ENCODE data around the gene FAM228B. TPM values are rescaled to one million over a fixed set of nuclear protein-coding genes. Genes with fewer than 3 reads are reported as not detected.

FAM228B gene
- polyA plus RNA-seq, 1 donor (not counting 4 experiments of a cell fraction or from before 2014, with no cell fraction given), result 2.0 TPM

DNA sequence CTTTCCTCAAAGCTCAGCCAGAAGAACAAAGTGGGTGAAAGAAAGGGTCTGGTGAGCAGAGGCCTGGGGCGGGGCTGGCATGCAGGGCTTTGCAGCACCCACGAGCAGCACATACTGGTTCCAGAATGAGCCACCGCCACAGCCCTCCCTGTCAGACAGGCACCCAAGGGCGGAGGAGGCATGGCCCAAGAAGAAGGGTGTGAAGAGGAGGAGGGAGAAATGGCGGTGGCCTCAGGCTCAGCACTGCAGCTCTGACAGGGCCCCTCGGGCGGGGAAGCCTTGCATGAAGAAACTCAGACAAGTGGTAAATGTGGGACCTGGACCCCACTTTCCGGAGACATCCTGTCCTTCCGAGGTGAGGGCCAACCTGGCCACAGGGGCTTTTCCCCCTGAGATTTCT, 67.2 kb downstream of the FAM228B start:
- Histone ChIP-seq H4K20me1 (ENCODE audit: control insufficient read depth, extremely low read depth, insufficient read depth, low read length) (no peaks in the 10 kb centered on the region), H3K9ac (ENCODE audit: control insufficient read depth, extremely low read depth, insufficient read depth, low read length) (no peak overlapping the region), H3K27me3 (ENCODE audit: control insufficient read depth, extremely low read depth, insufficient read depth, low read length) (peaks cover 14% of the 10 kb centered on the region), H3K36me3 (ENCODE audit: control insufficient read depth in 2 of 2, extremely low read depth in 1 of 2, insufficient read depth in 2 of 2, low read length in 2 of 2) (no peaks in the 10 kb centered on the region), H3K9me1 (ENCODE audit: control insufficient read depth, extremely low read depth, insufficient read depth, low read length) (no peaks in the 10 kb centered on the region), H3K79me2 (ENCODE audit: control insufficient read depth, insufficient read depth, low read length) (no peaks in the 10 kb centered on the region), H3K4me3 (ENCODE audit: control insufficient read depth in 2 of 3, extremely low read depth in 1 of 3, insufficient read depth in 2 of 3, low read depth in 1 of 3, low read length in 3 of 3) (no peak overlapping the region), H3K9me3 (ENCODE audit: control insufficient read depth, low read depth, low read length) (no peaks in the 10 kb centered on the region), H3K4me2 (ENCODE audit: control insufficient read depth, extremely low read depth, insufficient read depth, low read depth, low read length) (no peak overlapping the region), H3K4me1 (ENCODE audit: control insufficient read depth, extremely low read depth, insufficient read depth, low read length) (peaks cover 3% of the 10 kb centered on the region), H2AFZ (ENCODE audit: control insufficient read depth, low read length) (no peak overlapping the region), H3K27ac (ENCODE audit: control insufficient read depth, insufficient read depth, low read length) (no peak overlapping the region)
- no peak for TF ChIP-seq EZH2 (IDR thresholded peaks at IDR 0.05; ENCODE audit: low read length)
- TF ChIP-seq, protein P1, sequence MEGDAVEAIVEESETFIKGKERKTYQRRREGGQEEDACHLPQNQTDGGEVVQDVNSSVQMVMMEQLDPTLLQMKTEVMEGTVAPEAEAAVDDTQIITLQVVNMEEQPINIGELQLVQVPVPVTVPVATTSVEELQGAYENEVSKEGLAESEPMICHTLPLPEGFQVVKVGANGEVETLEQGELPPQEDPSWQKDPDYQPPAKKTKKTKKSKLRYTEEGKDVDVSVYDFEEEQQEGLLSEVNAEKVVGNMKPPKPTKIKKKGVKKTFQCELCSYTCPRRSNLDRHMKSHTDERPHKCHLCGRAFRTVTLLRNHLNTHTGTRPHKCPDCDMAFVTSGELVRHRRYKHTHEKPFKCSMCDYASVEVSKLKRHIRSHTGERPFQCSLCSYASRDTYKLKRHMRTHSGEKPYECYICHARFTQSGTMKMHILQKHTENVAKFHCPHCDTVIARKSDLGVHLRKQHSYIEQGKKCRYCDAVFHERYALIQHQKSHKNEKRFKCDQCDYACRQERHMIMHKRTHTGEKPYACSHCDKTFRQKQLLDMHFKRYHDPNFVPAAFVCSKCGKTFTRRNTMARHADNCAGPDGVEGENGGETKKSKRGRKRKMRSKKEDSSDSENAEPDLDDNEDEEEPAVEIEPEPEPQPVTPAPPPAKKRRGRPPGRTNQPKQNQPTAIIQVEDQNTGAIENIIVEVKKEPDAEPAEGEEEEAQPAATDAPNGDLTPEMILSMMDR (optimal IDR thresholded peaks at IDR 0.05 in 1 of 3, IDR thresholded peaks at IDR 0.05 in 1 of 3, conservative IDR thresholded peaks at IDR 0.05 in 1 of 3; ENCODE audit: extremely low read depth in 1 of 3, insufficient read depth in 2 of 3, low read length in 3 of 3), result no peak
- FAIRE-seq (no peak), DNase-seq (ENCODE audit: low read depth, low spot score) (no peak)
- dilution Hi-C loops (cut with MboI; ENCODE audit: extremely low pct_ligation_motif_present, low sequenced_read_pairs), result no loop called here

DNA sequence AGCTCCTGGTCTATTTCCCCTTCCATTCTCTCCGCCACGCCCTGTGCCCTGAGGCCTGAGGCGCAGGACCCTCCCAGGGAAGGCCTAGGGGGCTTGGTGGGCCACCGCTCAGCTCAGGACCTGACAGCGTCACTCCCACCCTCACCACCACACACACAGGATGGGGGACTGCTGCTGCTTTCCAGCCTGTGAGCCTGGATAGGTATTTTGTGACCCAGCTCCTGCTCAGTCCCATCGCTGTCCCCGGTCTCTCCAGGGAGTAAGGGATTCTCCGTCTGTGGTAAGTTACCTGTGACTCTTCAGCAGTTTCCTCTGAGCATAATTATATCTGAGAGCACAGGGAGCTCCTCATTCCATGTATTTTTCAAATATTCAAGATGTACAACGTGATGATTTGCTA, 67.9 kb downstream of the FAM228B start:
- Histone ChIP-seq H3K4me2 (ENCODE audit: control insufficient read depth, extremely low read depth, insufficient read depth, low read depth, low read length) (no peak overlapping the region), H3K9ac (ENCODE audit: control insufficient read depth, extremely low read depth, insufficient read depth, low read length) (no peak overlapping the region), H3K9me3 (ENCODE audit: control insufficient read depth, low read depth, low read length) (no peaks in the 10 kb centered on the region), H3K27me3 (ENCODE audit: control insufficient read depth, extremely low read depth, insufficient read depth, low read length) (peaks cover 14% of the 10 kb centered on the region), H3K9me1 (ENCODE audit: control insufficient read depth, extremely low read depth, insufficient read depth, low read length) (no peaks in the 10 kb centered on the region), H4K20me1 (ENCODE audit: control insufficient read depth, extremely low read depth, insufficient read depth, low read length) (no peaks in the 10 kb centered on the region), H3K4me3 (ENCODE audit: control insufficient read depth in 2 of 3, extremely low read depth in 1 of 3, insufficient read depth in 2 of 3, low read depth in 1 of 3, low read length in 3 of 3) (no peak overlapping the region), H2AFZ (ENCODE audit: control insufficient read depth, low read length) (no peak overlapping the region), H3K79me2 (ENCODE audit: control insufficient read depth, insufficient read depth, low read length) (no peaks in the 10 kb centered on the region), H3K27ac (ENCODE audit: control insufficient read depth, insufficient read depth, low read length) (no peak overlapping the region), H3K36me3 (ENCODE audit: control insufficient read depth in 2 of 2, extremely low read depth in 1 of 2, insufficient read depth in 2 of 2, low read length in 2 of 2) (no peaks in the 10 kb centered on the region), H3K4me1 (ENCODE audit: control insufficient read depth, extremely low read depth, insufficient read depth, low read length) (peaks cover 3% of the 10 kb centered on the region)
- TF ChIP-seq, protein P1 (optimal IDR thresholded peaks at IDR 0.05 in 1 of 3, IDR thresholded peaks at IDR 0.05 in 1 of 3, conservative IDR thresholded peaks at IDR 0.05 in 1 of 3; ENCODE audit: extremely low read depth in 1 of 3, insufficient read depth in 2 of 3, low read length in 3 of 3), result no peak
- no peak for TF ChIP-seq EZH2 (IDR thresholded peaks at IDR 0.05; ENCODE audit: low read length)
- FAIRE-seq (no peak), DNase-seq (ENCODE audit: low read depth, low spot score) (no peak)
- dilution Hi-C loops (cut with MboI; ENCODE audit: extremely low pct_ligation_motif_present, low sequenced_read_pairs), result no loop called here

Data from keratinocyte (primary cell).